ENCODE data around the gene ZDHHC19.
"Not testable (repeated sequence)": the region's sequence is repeated elsewhere in the genome, so short reads cannot be mapped to it uniquely, and the experiment has no call there.

The ZDHHC19 gene

GRCh38 chr3:196208942-196209695, 2.1 kb downstream of the ZDHHC19 start:
- TF ChIP-seq CTCF (IDR thresholded peaks at IDR 0.05; ENCODE audit: low read depth, low read length, missing control alignments), result no peak
- H3K4me3 ChIP-seq (ENCODE audit: low read depth, low read length), result no peak overlapping the region
- no peak for DNase-seq (ENCODE audit: low read depth)

GRCh38 chr3:196207833-196208607, 3.2 kb downstream of the ZDHHC19 start:
- no peak for DNase-seq (ENCODE audit: low read depth)

DNA sequence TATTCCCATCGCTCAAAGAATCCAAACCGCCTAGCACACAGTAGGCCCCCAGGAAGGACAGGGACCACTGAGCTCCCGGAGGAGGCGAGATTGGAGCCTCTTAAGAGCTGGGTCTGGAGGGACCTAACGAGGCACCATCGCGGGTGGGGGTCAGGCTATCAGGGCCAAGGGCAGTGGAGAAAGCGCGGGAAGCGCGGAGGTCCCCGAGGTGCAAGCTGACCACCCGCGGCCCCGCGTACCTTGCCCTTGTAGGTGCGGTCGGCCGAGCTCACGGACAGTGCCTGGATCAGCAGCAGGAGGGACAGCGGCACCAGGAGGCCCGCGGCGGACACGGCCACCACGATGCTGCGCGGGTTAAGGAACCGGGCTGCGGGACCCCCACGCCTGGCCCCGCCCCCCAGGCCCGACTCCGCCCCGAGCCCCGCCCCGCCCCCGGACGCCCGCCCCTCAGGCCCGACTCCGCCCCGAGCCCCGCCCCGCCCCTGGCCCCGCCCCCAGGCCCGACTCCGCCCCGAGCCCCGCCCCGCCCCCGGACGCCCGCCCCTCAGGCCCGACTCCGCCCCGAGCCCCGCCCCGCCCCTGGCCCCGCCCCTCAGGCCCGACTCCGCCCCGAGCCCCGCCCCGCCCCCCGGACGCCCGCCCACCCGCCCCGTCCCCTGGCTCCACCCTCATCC, 3.9 kb downstream of the ZDHHC19 start:
- no peak overlapping the region for H3K4me3 ChIP-seq (ENCODE audit: low read depth, low read length)
- DNase-seq (ENCODE audit: low read depth), result no peak
- TF ChIP-seq CTCF (IDR thresholded peaks at IDR 0.05; ENCODE audit: low read depth, low read length, missing control alignments), result no peak

More at GRCh38 chr3:196207833-196208607, 3.2 kb downstream of the ZDHHC19 start:
- H3K4me3 ChIP-seq (ENCODE audit: low read depth, low read length), result peak overlapping the region; percentile 42
- TF ChIP-seq CTCF (IDR thresholded peaks at IDR 0.05; ENCODE audit: low read depth, low read length, missing control alignments), result no peak

DNA sequence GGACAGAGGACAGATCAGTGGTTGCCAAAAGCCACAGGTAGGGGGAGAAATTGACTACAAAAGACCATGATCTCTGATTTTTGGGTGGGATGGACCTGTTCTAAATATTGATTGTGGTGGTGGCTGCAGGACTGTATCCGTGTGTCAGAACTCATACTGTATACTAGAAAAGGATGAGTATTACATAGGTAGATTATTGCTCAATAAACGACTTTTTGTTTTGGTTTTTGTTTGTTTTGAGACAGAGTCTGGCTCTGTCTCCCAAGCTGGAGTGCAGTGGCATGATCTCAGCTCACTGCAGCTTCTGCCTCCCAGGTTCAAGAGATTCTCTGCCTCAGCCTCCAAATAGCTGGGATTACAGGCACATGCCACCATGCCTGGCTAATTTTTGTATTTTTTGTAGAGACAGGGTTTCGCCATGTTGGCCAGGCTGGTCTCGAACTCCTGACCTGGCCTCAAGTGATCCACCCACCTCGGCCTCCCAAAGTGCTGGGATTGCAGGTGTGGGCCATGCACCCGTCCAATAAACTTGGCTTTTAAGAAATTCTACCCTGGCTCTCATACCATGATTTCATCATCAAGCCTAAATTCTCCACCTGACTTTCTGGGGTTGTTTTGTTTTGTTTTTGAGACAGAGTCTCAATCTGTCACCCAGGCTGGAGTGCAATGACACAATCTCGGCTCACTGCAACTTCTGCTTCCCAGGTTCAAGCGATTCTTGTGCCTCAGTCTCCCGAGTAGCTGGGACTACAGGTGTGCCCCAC, 5.6 kb downstream of the ZDHHC19 start:
- not testable (repeated sequence) for DNase-seq (ENCODE audit: low read depth); H3K4me3 ChIP-seq (ENCODE audit: low read depth, low read length)

DNA sequence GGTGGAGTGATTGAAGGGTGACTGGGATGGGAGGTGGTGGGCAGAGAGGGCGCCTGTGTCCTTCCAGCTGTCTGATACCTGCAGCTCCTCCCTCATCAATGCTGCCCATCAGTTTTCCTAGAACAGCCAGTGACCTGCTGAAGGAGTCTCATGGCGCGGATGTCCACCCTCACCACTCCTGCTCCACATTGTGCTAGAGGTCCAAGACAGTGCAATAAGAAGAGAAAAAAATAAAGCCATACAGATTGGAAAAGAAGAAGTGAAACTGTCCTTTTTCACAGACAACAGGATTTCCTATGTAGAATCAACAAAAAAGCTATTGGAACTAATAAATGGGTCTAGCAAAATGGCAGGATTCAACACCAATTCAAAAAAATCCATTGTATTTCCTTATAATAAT, 7.4 kb downstream of the ZDHHC19 start:
- TF ChIP-seq CTCF (IDR thresholded peaks at IDR 0.05; ENCODE audit: low read depth, low read length, missing control alignments), result no peak
- no peak for DNase-seq (ENCODE audit: low read depth)
- no peak overlapping the region for H3K4me3 ChIP-seq (ENCODE audit: low read depth, low read length)

DNA sequence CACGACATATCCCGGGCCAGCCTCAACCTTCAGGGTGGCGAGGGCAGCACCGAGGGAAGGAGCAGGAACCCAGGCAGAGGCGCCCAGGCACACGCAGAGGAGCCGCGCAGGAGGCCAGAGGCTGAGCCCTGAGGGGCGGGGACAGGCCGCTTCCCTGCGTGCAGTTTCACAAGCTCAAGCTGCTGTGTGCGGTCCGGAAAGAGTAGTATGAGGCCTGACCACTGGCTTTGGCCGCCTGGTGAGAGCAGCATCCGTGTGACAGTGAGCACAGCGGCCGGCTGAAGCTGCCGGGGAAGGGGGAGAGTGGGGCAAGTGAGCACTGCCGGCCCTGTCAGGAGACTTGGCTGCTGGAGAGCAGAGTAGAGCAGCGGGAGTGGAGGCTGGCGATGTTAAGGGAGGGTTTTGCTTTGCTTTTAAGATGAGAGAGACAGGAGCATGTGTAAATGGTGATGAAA, 8.7 kb downstream of the ZDHHC19 start:
- no peak for TF ChIP-seq CTCF (IDR thresholded peaks at IDR 0.05; ENCODE audit: low read depth, low read length, missing control alignments)
- peak; percentile 39 for DNase-seq (ENCODE audit: low read depth)
- H3K4me3 ChIP-seq (ENCODE audit: low read depth, low read length), result peak overlapping the region; percentile 29
